IPS DF 6.9 (cell line): ENCODE data around the gene CUX1.

ENCODE experiments used
- DNase-seq: peaks from one replicate; pipeline ENCODE4 v3.0.0-alpha.2; 2013; ENCODE audit warnings: low read depth, low spot score
- H3K27ac ChIP-seq: one replicate; pipeline ENCODE4 v1.5.1; 2013; ENCODE audit warnings: low read length, control low read depth
- H3K27me3 ChIP-seq: 2 replicates; pipeline ENCODE4 v1.6.1; 2013; ENCODE audit warnings: mild to moderate bottlenecking, low read length; ENCODE audit not compliant: control insufficient read depth, insufficient read depth
- H3K36me3 ChIP-seq: 2 replicates; pipeline ENCODE4 v1.6.1; 2013; ENCODE audit warnings: low read length; ENCODE audit not compliant: control insufficient read depth, insufficient read depth
- H3K4me1 ChIP-seq: 2 replicates; pipeline ENCODE4 v1.6.1; 2013; ENCODE audit warnings: low read length; ENCODE audit not compliant: control insufficient read depth, insufficient read depth
- H3K4me3 ChIP-seq: 2 replicates; pipeline ENCODE4 v1.5.1; 2013; ENCODE audit warnings: mild to moderate bottlenecking, low read length
- H3K9me3 ChIP-seq: 2 replicates; pipeline ENCODE4 v1.6.1; 2013; ENCODE audit warnings: low read length, inconsistent platforms; ENCODE audit not compliant: control insufficient read depth, insufficient read depth
- WGBS: extraction: QIAGEN DNeasy Blood & Tissue Kit; methylation state at CpG from one replicate; pipeline ENCODE4 v1.1.7; 2013; ENCODE audit warnings: mixed read lengths, missing lambda C conversion rate; ENCODE audit not compliant: insufficient read length, insufficient coverage; 5-methylcytosine and 5-hydroxymethylcytosine counted together

CUX1 gene

GRCh38 chr7:101998029-101998905 is 180.8 kb downstream of the CUX1 start:
- WGBS = no CpG with 5 or more reads among the region's 24 CpGs
- no peaks in the 10 kb centered on the region for H3K27me3 ChIP-seq
- H3K4me3 ChIP-seq = no peak overlapping the region
- H3K27ac ChIP-seq = no peak overlapping the region
- peaks cover 7% of the 10 kb centered on the region; the same call in 1 of the 2 replicates for H3K4me1 ChIP-seq
- DNase-seq = no peak
- H3K36me3 ChIP-seq = no peaks in the 10 kb centered on the region
- H3K9me3 ChIP-seq = no peaks in the 10 kb centered on the region

GRCh38 chr7:101998906-101999240 is 181.4 kb downstream of the CUX1 start:
- H3K4me1 ChIP-seq = peaks cover 7% of the 10 kb centered on the region; the same call in 1 of the 2 replicates
- no CpG with 5 or more reads among the region's 6 CpGs for WGBS
- H3K9me3 ChIP-seq = no peaks in the 10 kb centered on the region
- no peaks in the 10 kb centered on the region for H3K36me3 ChIP-seq
- H3K27me3 ChIP-seq = no peaks in the 10 kb centered on the region
- H3K4me3 ChIP-seq = no peak overlapping the region
- no peak for DNase-seq
- H3K27ac ChIP-seq = no peak overlapping the region

GRCh38 chr7:101999393-101999792 is 182.0 kb downstream of the CUX1 start:
- no CpG with 5 or more reads among the region's 9 CpGs for WGBS
- H3K4me3 ChIP-seq = no peak overlapping the region
- H3K9me3 ChIP-seq = no peaks in the 10 kb centered on the region
- no peaks in the 10 kb centered on the region for H3K36me3 ChIP-seq
- no peak overlapping the region for H3K27ac ChIP-seq
- H3K27me3 ChIP-seq = no peaks in the 10 kb centered on the region
- no peak for DNase-seq
- H3K4me1 ChIP-seq = peaks cover 7% of the 10 kb centered on the region; the same call in 1 of the 2 replicates

- Histone ChIP-seq H3K4me1 (peaks cover 7% of the 10 kb centered on the region; the same call in 1 of the 2 replicates), H3K27ac (no peak overlapping the region), H3K4me3 (no peak overlapping the region), H3K27me3 (no peaks in the 10 kb centered on the region), H3K36me3 (no peaks in the 10 kb centered on the region), H3K9me3 (no peaks in the 10 kb centered on the region)
- no CpG with 5 or more reads among the region's 9 CpGs for WGBS
- no peak for DNase-seq
These were observed 182.7 kb downstream of the CUX1 start for GRCh38 chr7:102000123-102000522.

GRCh38 chr7:102004229-102004628 is 186.8 kb downstream of the CUX1 start:
- Histone ChIP-seq H3K36me3 (no peaks in the 10 kb centered on the region), H3K27me3 (no peaks in the 10 kb centered on the region)
- WGBS = no CpG with 5 or more reads among the region's 4 CpGs

GRCh38 chr7:102004848-102005247 is 187.4 kb downstream of the CUX1 start:
- DNase-seq = no peak
- H3K4me1 ChIP-seq = no peaks in the 10 kb centered on the region; the same call in 1 of the 2 replicates
- WGBS = no CpG with 5 or more reads among the region's 7 CpGs
- H3K4me3 ChIP-seq = no peak overlapping the region
- H3K27ac ChIP-seq = no peak overlapping the region
- H3K36me3 ChIP-seq = no peaks in the 10 kb centered on the region
- H3K27me3 ChIP-seq = no peaks in the 10 kb centered on the region
- H3K9me3 ChIP-seq = no peaks in the 10 kb centered on the region

More at GRCh38 chr7:102004229-102004628, 186.8 kb downstream of the CUX1 start:
- DNase-seq = no peak
- H3K9me3 ChIP-seq = no peaks in the 10 kb centered on the region
- H3K4me3 ChIP-seq = no peak overlapping the region
- no peak overlapping the region for H3K27ac ChIP-seq
- peaks cover 1% of the 10 kb centered on the region; the same call in 1 of the 2 replicates for H3K4me1 ChIP-seq

GRCh38 chr7:102005933-102006480 is 188.6 kb downstream of the CUX1 start:
- no peak overlapping the region for H3K27ac ChIP-seq
- H3K27me3 ChIP-seq = no peaks in the 10 kb centered on the region
- no peak overlapping the region for H3K4me3 ChIP-seq
- no peaks in the 10 kb centered on the region for H3K36me3 ChIP-seq
- WGBS = no CpG with 5 or more reads among the region's 23 CpGs
- H3K4me1 ChIP-seq = no peaks in the 10 kb centered on the region; the same call in 1 of the 2 replicates
- DNase-seq = no peak
- H3K9me3 ChIP-seq = no peaks in the 10 kb centered on the region

GRCh38 chr7:102006695-102007094 is 189.3 kb downstream of the CUX1 start:
- H3K9me3 ChIP-seq = no peaks in the 10 kb centered on the region
- no peaks in the 10 kb centered on the region; the same call in 1 of the 2 replicates for H3K4me1 ChIP-seq
- no peak overlapping the region for H3K4me3 ChIP-seq
- H3K27ac ChIP-seq = no peak overlapping the region
- no CpG with 5 or more reads among the region's 15 CpGs for WGBS
- no peak for DNase-seq
- no peaks in the 10 kb centered on the region for H3K27me3 ChIP-seq
- H3K36me3 ChIP-seq = no peaks in the 10 kb centered on the region

GRCh38 chr7:102008535-102009262 is 191.3 kb downstream of the CUX1 start:
- H3K9me3 ChIP-seq = no peaks in the 10 kb centered on the region
- H3K27ac ChIP-seq = no peak overlapping the region
- no peaks in the 10 kb centered on the region for H3K4me1 ChIP-seq
- H3K36me3 ChIP-seq = no peaks in the 10 kb centered on the region
- H3K27me3 ChIP-seq = no peaks in the 10 kb centered on the region
- no peak for DNase-seq
- no peak overlapping the region for H3K4me3 ChIP-seq
- no CpG with 5 or more reads among the region's 12 CpGs for WGBS

GRCh38 chr7:102009628-102010027 is 192.2 kb downstream of the CUX1 start:
- H3K27ac ChIP-seq = no peak overlapping the region
- H3K4me1 ChIP-seq = no peaks in the 10 kb centered on the region
- no peaks in the 10 kb centered on the region for H3K27me3 ChIP-seq
- H3K4me3 ChIP-seq = no peak overlapping the region
- no peaks in the 10 kb centered on the region for H3K36me3 ChIP-seq
- no CpG with 5 or more reads among the region's 5 CpGs for WGBS
- no peaks in the 10 kb centered on the region for H3K9me3 ChIP-seq
- no peak for DNase-seq
